ENCODE results near the gene CCKAR. TPM values are rescaled to one million over a fixed set of nuclear protein-coding genes. Genes with fewer than 3 reads are reported as not detected.

Gene CCKAR
- total RNA-seq, 4 donors from 2014 or later, result not detected

- no peak for TF ChIP-seq POLR2A (IDR thresholded peaks at IDR 0.05)
- no peak for TF ChIP-seq CTCF (IDR thresholded peaks at IDR 0.05)
- no peak for TF ChIP-seq EP300 (IDR thresholded peaks at IDR 0.05)
- 58 to 62% methylated on average over 3 of the region's 3 CpGs for WGBS, 2 donors
- Histone ChIP-seq H3K27me3 (no peaks in the 10 kb centered on the region), H3K9me3 (no peaks in the 10 kb centered on the region), H3K4me3 (no peak overlapping the region), H3K27ac (no peak overlapping the region), H3K36me3 (no peaks in the 10 kb centered on the region), H3K4me1 (no peaks in the 10 kb centered on the region)
- no peak for DNase-seq (ENCODE audit: low spot score in 2 of 2)
Measured at GRCh38 chr4:26482508-26483462, 7.5 kb downstream of the CCKAR start.

GRCh38 chr4:26478330-26478729 lies 12.0 kb downstream of the CCKAR start:
- no peak overlapping the region for H3K27ac ChIP-seq
- H3K9me3 ChIP-seq, result no peaks in the 10 kb centered on the region
- no peak overlapping the region for H3K4me3 ChIP-seq
- H3K27me3 ChIP-seq, result no peaks in the 10 kb centered on the region
- WGBS, 2 donors, result 79 to 84% methylated on average over 13 of the region's 13 CpGs
- TF ChIP-seq EP300 (IDR thresholded peaks at IDR 0.05), result no peak
- no peak for TF ChIP-seq CTCF (IDR thresholded peaks at IDR 0.05)
- TF ChIP-seq POLR2A (IDR thresholded peaks at IDR 0.05), result no peak
- no peak for DNase-seq (ENCODE audit: low spot score in 2 of 2)
- H3K4me1 ChIP-seq, result no peaks in the 10 kb centered on the region
- no peaks in the 10 kb centered on the region for H3K36me3 ChIP-seq

- DNase-seq (ENCODE audit: low spot score in 2 of 2), result no peak
- 76 to 80% methylated on average over 5 of the region's 5 CpGs for WGBS, 2 donors
- Histone ChIP-seq H3K27ac (no peak overlapping the region), H3K27me3 (no peaks in the 10 kb centered on the region), H3K9me3 (no peaks in the 10 kb centered on the region), H3K36me3 (no peaks in the 10 kb centered on the region), H3K4me1 (no peaks in the 10 kb centered on the region), H3K4me3 (no peak overlapping the region)
- TF ChIP-seq EP300 (IDR thresholded peaks at IDR 0.05) (no peak), POLR2A (IDR thresholded peaks at IDR 0.05) (no peak), CTCF (IDR thresholded peaks at IDR 0.05) (no peak)
Measured at GRCh38 chr4:26476545-26476944, 13.7 kb downstream of the CCKAR start.

GRCh38 chr4:26475716-26476115 lies 14.6 kb downstream of the CCKAR start:
- DNase-seq (ENCODE audit: low spot score in 2 of 2), result no peak
- Histone ChIP-seq H3K4me1 (no peaks in the 10 kb centered on the region), H3K4me3 (no peak overlapping the region), H3K36me3 (no peaks in the 10 kb centered on the region), H3K27ac (no peak overlapping the region), H3K27me3 (no peaks in the 10 kb centered on the region), H3K9me3 (no peaks in the 10 kb centered on the region)
- 75 to 85% methylated on average over 8 of the region's 8 CpGs for WGBS, 2 donors
- TF ChIP-seq EP300 (IDR thresholded peaks at IDR 0.05) (no peak), CTCF (IDR thresholded peaks at IDR 0.05) (no peak), POLR2A (IDR thresholded peaks at IDR 0.05) (no peak)

- TF ChIP-seq CTCF (IDR thresholded peaks at IDR 0.05) (no peak), EP300 (IDR thresholded peaks at IDR 0.05) (no peak), POLR2A (IDR thresholded peaks at IDR 0.05) (no peak)
- WGBS, 2 donors, result 51 to 55% methylated on average over 3 of the region's 3 CpGs
- H3K4me1 ChIP-seq, result no peaks in the 10 kb centered on the region
- no peaks in the 10 kb centered on the region for H3K27me3 ChIP-seq
- no peak overlapping the region for H3K4me3 ChIP-seq
- DNase-seq (ENCODE audit: low spot score in 2 of 2), result no peak
- no peaks in the 10 kb centered on the region for H3K36me3 ChIP-seq
- H3K27ac ChIP-seq, result no peak overlapping the region
- no peaks in the 10 kb centered on the region for H3K9me3 ChIP-seq
Measured at GRCh38 chr4:26474551-26474950, 15.7 kb downstream of the CCKAR start.
